ENCODE data around the gene INAFM2.
A peak's percentile ranks its signal among the peaks of the same experiment; 100 is the strongest.

INAFM2 gene

DNA sequence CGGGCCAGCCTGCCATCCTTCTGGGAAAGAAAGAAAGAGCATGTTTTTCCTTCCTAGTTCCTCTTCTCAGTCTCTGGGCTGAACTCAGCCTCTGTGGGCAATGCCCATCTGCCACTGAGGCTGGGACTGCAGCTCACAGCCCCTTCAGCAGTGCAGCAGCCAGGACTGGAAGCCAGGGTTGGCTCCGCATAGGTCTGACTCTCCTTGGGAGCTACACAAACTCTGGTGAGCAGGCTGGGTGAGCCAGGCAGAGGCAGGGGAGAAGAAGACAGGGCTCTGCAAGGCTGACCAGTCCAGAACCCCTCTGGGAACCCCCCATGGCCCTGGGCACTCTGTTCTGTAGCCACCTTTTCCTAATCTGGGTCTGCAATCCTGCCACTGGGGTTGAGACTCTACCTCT lies 38.1 kb downstream of the INAFM2 start:
- no peak for DNase-seq (ENCODE audit: low read depth in 3 of 3)

DNA sequence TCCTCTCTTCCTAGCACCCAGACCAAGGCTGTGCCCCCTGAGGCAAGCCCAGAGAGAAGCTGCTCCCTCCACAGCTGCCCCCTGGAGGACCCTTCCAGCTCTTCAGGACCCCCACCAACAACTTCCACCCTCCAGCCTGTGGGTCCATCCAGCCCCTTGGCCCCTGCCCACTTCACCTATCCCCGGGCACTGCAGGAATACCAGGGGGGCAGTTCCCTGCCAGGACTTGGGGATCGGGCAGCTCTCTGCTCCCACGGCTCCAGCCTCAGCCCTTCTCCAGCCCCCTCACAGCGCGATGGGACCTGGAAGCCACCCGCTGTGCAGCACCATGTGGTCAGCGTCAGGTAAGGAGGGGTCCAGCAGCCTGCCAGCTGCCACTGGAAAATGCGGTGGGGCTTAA lies 40.1 kb downstream of the INAFM2 start:
- no peak for DNase-seq (ENCODE audit: low read depth in 3 of 3)

DNA sequence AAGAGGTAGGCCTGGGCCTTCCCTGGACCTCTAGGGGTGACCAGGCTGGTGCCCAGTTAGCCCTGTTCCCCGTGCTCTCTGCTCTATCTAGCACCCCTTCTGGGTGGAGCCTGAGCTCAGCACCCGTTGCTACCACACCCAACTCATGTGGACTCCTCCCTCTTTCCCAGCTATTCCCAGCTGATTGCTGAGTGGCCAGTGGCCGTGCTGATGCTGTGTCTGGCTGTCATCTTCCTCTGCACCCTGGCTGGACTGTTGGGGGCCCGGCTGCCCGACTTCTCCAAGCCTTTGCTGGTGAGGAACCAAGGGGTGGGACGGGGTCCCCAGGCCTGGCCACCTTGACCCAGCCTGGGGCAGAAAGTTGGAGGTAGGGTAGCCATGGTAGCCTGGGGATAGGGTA lies 40.8 kb downstream of the INAFM2 start:
- DNase-seq (ENCODE audit: low read depth in 3 of 3), result no peak

- no peak for DNase-seq (ENCODE audit: low read depth in 3 of 3)
Observed at GRCh38 chr15:40365016-40365415, 41.5 kb downstream of the INAFM2 start.

GRCh38 chr15:40365624-40366456 lies 42.3 kb downstream of the INAFM2 start:
- no peak for DNase-seq (ENCODE audit: low read depth in 3 of 3)

GRCh38 chr15:40366457-40367370 lies 43.2 kb downstream of the INAFM2 start:
- DNase-seq (ENCODE audit: low read depth in 3 of 3), result no peak

DNA sequence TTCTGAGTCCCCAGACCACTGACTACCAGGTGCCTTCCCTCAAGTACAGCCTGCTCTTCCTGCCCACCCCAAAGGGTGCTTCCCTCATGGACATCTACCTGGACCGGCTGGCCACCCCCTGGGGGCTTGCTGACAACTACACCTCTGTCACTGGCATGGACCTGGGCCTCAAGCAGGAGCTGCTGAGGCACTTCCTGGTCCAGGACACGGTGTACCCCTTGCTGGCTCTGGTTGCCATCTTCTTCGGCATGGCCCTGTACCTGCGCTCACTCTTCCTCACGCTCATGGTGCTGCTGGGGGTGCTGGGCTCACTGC lies 43.8 kb downstream of the INAFM2 start:
- DNase-seq (ENCODE audit: low read depth in 3 of 3), result no peak

- peak; percentile 67 to 78 (median 78) for DNase-seq (ENCODE audit: low read depth in 3 of 3)
Observed at GRCh38 chr15:40367686-40368611, 44.5 kb downstream of the INAFM2 start.

GRCh38 chr15:40368719-40369473 lies 45.4 kb downstream of the INAFM2 start:
- no peak for DNase-seq (ENCODE audit: low read depth in 3 of 3)

DNA sequence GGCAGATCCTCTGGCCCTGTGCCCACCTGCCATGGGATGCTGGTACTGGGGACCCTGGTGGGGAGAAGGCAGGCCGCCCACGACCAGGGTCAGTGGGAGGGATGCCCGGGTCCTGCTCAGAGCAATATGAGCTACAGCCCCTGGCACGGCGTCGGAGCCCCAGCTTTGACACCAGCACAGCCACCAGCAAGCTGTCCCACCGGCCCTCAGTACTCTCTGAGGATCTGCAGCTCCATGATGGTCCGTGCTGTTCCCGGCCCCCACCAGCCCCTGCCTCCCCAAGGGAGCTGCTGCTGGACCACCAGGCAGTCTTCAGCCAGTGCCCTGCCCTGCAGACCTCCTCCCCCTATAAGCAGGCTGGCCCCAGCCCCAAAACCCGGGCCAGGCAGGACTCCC lies 46.0 kb downstream of the INAFM2 start:
- DNase-seq (ENCODE audit: low read depth in 3 of 3), result no peak

- DNase-seq (ENCODE audit: low read depth in 3 of 3), result no peak
Observed at GRCh38 chr15:40369971-40370370, 46.5 kb downstream of the INAFM2 start.

- DNase-seq (ENCODE audit: low read depth in 3 of 3), result no peak
Observed at GRCh38 chr15:40372981-40373380, 49.5 kb downstream of the INAFM2 start.

Data from stimulated activated CD4-positive, alpha-beta T cell treated with anti-CD3 and anti-CD28 coated beads, TNF-alpha, amount 100 ng/mL, for 48 hours (primary cell).